Measurements from ENCODE around the gene DAAM1.

The DAAM1 gene

DNA sequence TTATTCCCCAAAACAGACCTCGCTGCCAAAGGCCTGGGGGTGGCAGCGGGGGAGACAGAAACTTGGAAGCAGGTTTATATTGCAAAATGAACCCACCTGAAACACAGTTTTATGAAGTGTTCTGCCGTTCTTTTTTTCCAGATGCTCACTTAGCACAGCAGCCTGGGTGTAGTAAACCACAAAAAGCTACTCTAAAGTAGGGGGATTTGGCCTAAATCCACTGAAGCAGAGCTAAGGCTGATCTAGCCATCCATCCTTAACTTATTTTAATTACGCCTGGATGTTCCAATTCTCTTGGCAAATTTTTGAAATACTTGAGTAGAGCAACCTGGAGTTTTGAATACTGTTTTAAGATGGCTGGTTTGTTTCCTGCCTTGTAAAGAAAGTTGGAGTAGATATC lies 155.5 kb downstream of the DAAM1 start:
- H3K27ac ChIP-seq (ENCODE audit: low read length): no peak overlapping the region
- no peak for ATAC-seq (ENCODE audit: insufficient read depth, low read depth)
- H3K4me1 ChIP-seq (ENCODE audit: insufficient read depth, low read length): no peaks in the 10 kb centered on the region
- H2AFZ ChIP-seq (ENCODE audit: low read depth, low read length): no peak overlapping the region
- TF ChIP-seq, protein P1, sequence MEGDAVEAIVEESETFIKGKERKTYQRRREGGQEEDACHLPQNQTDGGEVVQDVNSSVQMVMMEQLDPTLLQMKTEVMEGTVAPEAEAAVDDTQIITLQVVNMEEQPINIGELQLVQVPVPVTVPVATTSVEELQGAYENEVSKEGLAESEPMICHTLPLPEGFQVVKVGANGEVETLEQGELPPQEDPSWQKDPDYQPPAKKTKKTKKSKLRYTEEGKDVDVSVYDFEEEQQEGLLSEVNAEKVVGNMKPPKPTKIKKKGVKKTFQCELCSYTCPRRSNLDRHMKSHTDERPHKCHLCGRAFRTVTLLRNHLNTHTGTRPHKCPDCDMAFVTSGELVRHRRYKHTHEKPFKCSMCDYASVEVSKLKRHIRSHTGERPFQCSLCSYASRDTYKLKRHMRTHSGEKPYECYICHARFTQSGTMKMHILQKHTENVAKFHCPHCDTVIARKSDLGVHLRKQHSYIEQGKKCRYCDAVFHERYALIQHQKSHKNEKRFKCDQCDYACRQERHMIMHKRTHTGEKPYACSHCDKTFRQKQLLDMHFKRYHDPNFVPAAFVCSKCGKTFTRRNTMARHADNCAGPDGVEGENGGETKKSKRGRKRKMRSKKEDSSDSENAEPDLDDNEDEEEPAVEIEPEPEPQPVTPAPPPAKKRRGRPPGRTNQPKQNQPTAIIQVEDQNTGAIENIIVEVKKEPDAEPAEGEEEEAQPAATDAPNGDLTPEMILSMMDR (IDR thresholded peaks at IDR 0.05; ENCODE audit: borderline replicate concordance, extremely low read depth, low read length, poor library complexity, severe bottlenecking): no peak
- no peak for TF ChIP-seq EZH2 (IDR thresholded peaks at IDR 0.05; ENCODE audit: borderline replicate concordance, low read depth, low read length, severe bottlenecking)
- H3K9ac ChIP-seq (ENCODE audit: low read depth, low read length): no peak overlapping the region
- no peak overlapping the region for H3K4me2 ChIP-seq (ENCODE audit: insufficient read depth, low read length)
- H4K20me1 ChIP-seq (ENCODE audit: insufficient read depth, low read length): no peaks in the 10 kb centered on the region
- no peaks in the 10 kb centered on the region for H3K27me3 ChIP-seq (ENCODE audit: insufficient read depth, low read length, poor library complexity)
- H3K9me3 ChIP-seq (ENCODE audit: insufficient read depth, low read length, severe bottlenecking): no peaks in the 10 kb centered on the region
- H3K79me2 ChIP-seq (ENCODE audit: insufficient read depth, low read length): no peaks in the 10 kb centered on the region
- H3K36me3 ChIP-seq (ENCODE audit: insufficient read depth, low read length): peaks cover 10% of the 10 kb centered on the region; the same call in 1 of the 2 replicates
- DNase-seq: no peak
- no peak overlapping the region for H3K4me3 ChIP-seq (ENCODE audit: low read depth in 1 of 2, low read length in 2 of 2)

DNA sequence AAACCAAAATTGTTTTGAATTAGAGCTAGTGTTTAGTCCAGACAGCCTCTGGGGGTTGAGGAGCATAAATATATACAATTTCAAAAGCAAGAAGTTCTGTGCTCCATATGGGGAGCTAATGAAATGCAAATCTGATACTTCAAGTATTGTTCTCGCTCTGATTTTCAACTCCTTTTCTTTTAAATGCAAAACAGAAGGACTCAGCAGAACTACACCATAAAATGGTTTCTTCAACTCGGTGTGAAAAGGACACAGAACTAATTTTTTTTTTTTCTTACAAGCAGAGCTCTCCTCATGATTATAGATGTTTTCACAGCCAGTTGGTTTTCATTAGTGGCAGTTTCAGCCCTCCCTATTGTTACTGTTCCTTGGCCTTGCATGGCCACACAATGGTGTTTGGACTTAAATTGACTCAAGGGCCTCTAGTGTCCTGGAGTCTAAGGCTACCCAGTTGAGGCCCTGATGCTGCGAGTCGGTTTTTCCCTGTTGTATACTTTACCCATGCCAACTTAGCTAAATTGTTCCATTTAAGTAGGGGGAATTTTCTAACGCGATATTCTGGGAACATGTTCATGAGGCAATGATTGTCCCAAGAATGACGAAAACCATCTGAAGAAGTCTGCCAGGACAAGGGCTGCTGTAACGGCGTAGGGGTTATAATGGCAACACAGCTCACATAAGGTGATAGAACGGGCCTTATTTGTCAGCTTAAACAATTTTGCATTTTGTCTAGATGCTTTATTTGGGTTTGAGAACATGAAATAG lies 156.4 kb downstream of the DAAM1 start:
- H3K9ac ChIP-seq (ENCODE audit: low read depth, low read length): no peak overlapping the region
- H3K36me3 ChIP-seq (ENCODE audit: insufficient read depth, low read length): peaks cover 10% of the 10 kb centered on the region; the same call in 1 of the 2 replicates
- H3K27me3 ChIP-seq (ENCODE audit: insufficient read depth, low read length, poor library complexity): no peaks in the 10 kb centered on the region
- no peaks in the 10 kb centered on the region for H3K4me1 ChIP-seq (ENCODE audit: insufficient read depth, low read length)
- H3K4me2 ChIP-seq (ENCODE audit: insufficient read depth, low read length): no peak overlapping the region
- H3K4me3 ChIP-seq (ENCODE audit: low read depth in 1 of 2, low read length in 2 of 2): no peak overlapping the region
- ATAC-seq (ENCODE audit: insufficient read depth, low read depth) (no peak), DNase-seq (no peak)
- H3K27ac ChIP-seq (ENCODE audit: low read length): no peak overlapping the region
- no peaks in the 10 kb centered on the region for H3K9me3 ChIP-seq (ENCODE audit: insufficient read depth, low read length, severe bottlenecking)
- no peaks in the 10 kb centered on the region for H3K79me2 ChIP-seq (ENCODE audit: insufficient read depth, low read length)
- TF ChIP-seq, protein P1 (IDR thresholded peaks at IDR 0.05; ENCODE audit: borderline replicate concordance, extremely low read depth, low read length, poor library complexity, severe bottlenecking): no peak
- TF ChIP-seq EZH2 (IDR thresholded peaks at IDR 0.05; ENCODE audit: borderline replicate concordance, low read depth, low read length, severe bottlenecking): no peak
- no peak overlapping the region for H2AFZ ChIP-seq (ENCODE audit: low read depth, low read length)
- no peaks in the 10 kb centered on the region for H4K20me1 ChIP-seq (ENCODE audit: insufficient read depth, low read length)

DNA sequence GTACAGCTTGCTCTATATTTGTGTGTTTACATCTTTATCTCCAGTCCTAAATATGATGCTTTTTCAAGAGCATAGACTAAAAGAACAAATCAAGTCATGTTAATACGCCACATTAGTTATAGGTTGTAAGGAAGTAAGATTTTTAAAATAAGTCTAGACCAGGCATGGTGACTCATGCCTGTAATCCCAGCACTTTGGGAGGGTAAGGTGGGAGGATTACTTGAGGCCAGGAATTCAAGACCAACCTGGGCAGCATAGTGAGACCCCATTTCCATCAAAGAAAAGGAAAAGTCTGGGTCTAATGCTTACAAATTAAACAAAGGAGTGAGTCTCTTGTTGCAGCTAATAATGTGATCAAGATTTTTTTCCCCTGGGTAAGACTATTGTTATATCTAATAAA lies 157.9 kb downstream of the DAAM1 start:
- Histone ChIP-seq H3K4me3 (ENCODE audit: low read depth in 1 of 2, low read length in 2 of 2) (no peak overlapping the region), H3K4me1 (ENCODE audit: insufficient read depth, low read length) (no peaks in the 10 kb centered on the region), H3K36me3 (ENCODE audit: insufficient read depth, low read length) (peaks cover 10% of the 10 kb centered on the region; the same call in 1 of the 2 replicates), H3K4me2 (ENCODE audit: insufficient read depth, low read length) (no peak overlapping the region), H3K27me3 (ENCODE audit: insufficient read depth, low read length, poor library complexity) (no peaks in the 10 kb centered on the region), H2AFZ (ENCODE audit: low read depth, low read length) (no peak overlapping the region), H3K9me3 (ENCODE audit: insufficient read depth, low read length, severe bottlenecking) (no peaks in the 10 kb centered on the region), H3K27ac (ENCODE audit: low read length) (no peak overlapping the region), H3K9ac (ENCODE audit: low read depth, low read length) (no peak overlapping the region), H4K20me1 (ENCODE audit: insufficient read depth, low read length) (no peaks in the 10 kb centered on the region), H3K79me2 (ENCODE audit: insufficient read depth, low read length) (no peaks in the 10 kb centered on the region)
- no peak for DNase-seq
- no peak for TF ChIP-seq EZH2 (IDR thresholded peaks at IDR 0.05; ENCODE audit: borderline replicate concordance, low read depth, low read length, severe bottlenecking)
- TF ChIP-seq, protein P1 (IDR thresholded peaks at IDR 0.05; ENCODE audit: borderline replicate concordance, extremely low read depth, low read length, poor library complexity, severe bottlenecking): no peak
- ATAC-seq (ENCODE audit: insufficient read depth, low read depth): no peak
